ENCODE results near the gene TLE2. TPM values are rescaled to one million over a fixed set of nuclear protein-coding genes. Genes with fewer than 3 reads are reported as not detected.
"Not testable (repeated sequence)": the region's sequence is repeated elsewhere in the genome, so short reads cannot be mapped to it uniquely, and the experiment has no call there.

TLE2 gene
- total RNA-seq, 4 donors from 2014 or later, result 31.4 to 70.0 (median 47.5) TPM

DNA sequence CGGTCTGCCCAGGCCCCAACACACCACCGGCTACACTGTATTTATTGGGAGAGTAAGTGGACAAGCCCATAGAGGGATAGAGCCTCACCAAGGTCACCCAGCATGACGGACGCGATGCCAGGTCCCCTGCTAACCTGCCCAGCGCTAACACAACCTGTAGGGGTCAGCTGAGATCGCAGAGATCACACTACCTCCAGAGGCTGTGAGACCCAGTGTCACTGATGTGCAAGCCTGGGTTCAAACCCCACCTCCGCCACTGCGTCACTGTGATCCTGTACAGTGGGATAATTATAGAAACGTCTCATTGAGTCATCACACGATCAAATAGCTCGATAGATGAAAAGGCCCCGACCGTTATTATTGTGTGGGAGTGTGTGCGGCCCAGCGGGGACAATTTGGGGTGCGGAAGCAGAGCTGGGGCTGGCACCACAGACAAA lies 10.6 kb upstream of the TLE2 start:
- peaks cover 6 to 20% (median 19%) of the 10 kb centered on the region in 4 donors for H3K4me1 ChIP-seq
- intact Hi-C loops (cut with DNase I; ENCODE audit: low total_unique reads), result no loop called here

DNA sequence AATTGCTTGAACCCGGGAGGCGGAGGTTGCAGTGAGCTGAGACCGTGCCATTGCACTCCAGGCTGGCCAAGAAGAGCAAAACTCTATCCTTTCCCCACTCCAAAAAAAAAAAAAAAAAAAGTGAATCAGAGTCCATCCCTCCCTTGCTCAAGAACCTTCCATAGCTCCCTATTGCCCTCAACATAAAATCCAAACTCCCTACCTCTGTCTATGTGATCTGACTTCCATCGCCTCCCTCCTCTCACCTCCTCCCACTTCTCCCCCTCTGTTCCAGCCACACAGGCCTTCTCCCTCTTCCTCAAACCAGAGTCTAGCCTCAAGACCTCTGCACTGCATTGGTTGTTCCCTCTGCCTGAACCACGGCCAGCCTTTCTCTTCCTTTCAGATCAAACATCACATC lies 10.0 kb upstream of the TLE2 start:
- in situ Hi-C loops (cut with MboI; ENCODE audit: low pct_ligation_motif_present in 1 of 4, low pct_unique_long_range_greater_than_20kb in 1 of 4, low sequenced_read_pairs in 3 of 4) (loop anchor here in 1 of 4 donors (10.0 kb wide), 1 partner anchor 64 kb away; the partner anchor contains the start of gene TLE6), intact Hi-C loops (cut with DNase I; ENCODE audit: low total_unique reads) (no loop called here)
- DNase-seq, result no peak
- no peak overlapping the region for H3K27ac ChIP-seq
- no peaks in the 10 kb centered on the region for H3K36me3 ChIP-seq
- WGBS, 2 donors (ENCODE audit: low coverage in 1 of 2), result 79 to 100% methylated on average over 1 to 5 of the region's 5 CpGs
- peaks cover 5% of the 10 kb centered on the region for H3K27me3 ChIP-seq
- no peak overlapping the region for H3K4me3 ChIP-seq
- no peaks in the 10 kb centered on the region for H3K9me3 ChIP-seq
- H3K4me1 ChIP-seq, result peaks cover 10 to 26% (median 24%) of the 10 kb centered on the region in 4 donors
- TF ChIP-seq, protein P1, sequence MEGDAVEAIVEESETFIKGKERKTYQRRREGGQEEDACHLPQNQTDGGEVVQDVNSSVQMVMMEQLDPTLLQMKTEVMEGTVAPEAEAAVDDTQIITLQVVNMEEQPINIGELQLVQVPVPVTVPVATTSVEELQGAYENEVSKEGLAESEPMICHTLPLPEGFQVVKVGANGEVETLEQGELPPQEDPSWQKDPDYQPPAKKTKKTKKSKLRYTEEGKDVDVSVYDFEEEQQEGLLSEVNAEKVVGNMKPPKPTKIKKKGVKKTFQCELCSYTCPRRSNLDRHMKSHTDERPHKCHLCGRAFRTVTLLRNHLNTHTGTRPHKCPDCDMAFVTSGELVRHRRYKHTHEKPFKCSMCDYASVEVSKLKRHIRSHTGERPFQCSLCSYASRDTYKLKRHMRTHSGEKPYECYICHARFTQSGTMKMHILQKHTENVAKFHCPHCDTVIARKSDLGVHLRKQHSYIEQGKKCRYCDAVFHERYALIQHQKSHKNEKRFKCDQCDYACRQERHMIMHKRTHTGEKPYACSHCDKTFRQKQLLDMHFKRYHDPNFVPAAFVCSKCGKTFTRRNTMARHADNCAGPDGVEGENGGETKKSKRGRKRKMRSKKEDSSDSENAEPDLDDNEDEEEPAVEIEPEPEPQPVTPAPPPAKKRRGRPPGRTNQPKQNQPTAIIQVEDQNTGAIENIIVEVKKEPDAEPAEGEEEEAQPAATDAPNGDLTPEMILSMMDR (IDR thresholded peaks at IDR 0.05), result no peak
- TF ChIP-seq EP300 (IDR thresholded peaks at IDR 0.05; ENCODE audit: low read depth), result no peak
- TF ChIP-seq POLR2A (IDR thresholded peaks at IDR 0.05), result no peak
- TF ChIP-seq POLR2AphosphoS5 (IDR thresholded peaks at IDR 0.05), result no peak

More for the DNA sequence above, 10.6 kb upstream of the TLE2 start:
- H3K36me3 ChIP-seq, result no peaks in the 10 kb centered on the region
- no peaks in the 10 kb centered on the region for H3K9me3 ChIP-seq
- peaks cover 5% of the 10 kb centered on the region for H3K27me3 ChIP-seq
- 72 to 85% methylated on average over 4 to 17 of the region's 17 CpGs for WGBS, 2 donors (ENCODE audit: low coverage in 1 of 2)
- H3K27ac ChIP-seq, result no peak overlapping the region
- no peak for DNase-seq
- in situ Hi-C loops (cut with MboI; ENCODE audit: low pct_ligation_motif_present in 1 of 4, low pct_unique_long_range_greater_than_20kb in 1 of 4, low sequenced_read_pairs in 3 of 4), result loop anchor here in 1 of 4 donors (10.0 kb wide), 1 partner anchor 65 kb away; the partner anchor contains the start of gene TLE6
- no peak overlapping the region for H3K4me3 ChIP-seq
- TF ChIP-seq, protein P1 (IDR thresholded peaks at IDR 0.05), result no peak
- TF ChIP-seq POLR2AphosphoS5 (IDR thresholded peaks at IDR 0.05), result no peak
- no peak for TF ChIP-seq EP300 (IDR thresholded peaks at IDR 0.05; ENCODE audit: low read depth)
- TF ChIP-seq POLR2A (IDR thresholded peaks at IDR 0.05), result no peak

DNA sequence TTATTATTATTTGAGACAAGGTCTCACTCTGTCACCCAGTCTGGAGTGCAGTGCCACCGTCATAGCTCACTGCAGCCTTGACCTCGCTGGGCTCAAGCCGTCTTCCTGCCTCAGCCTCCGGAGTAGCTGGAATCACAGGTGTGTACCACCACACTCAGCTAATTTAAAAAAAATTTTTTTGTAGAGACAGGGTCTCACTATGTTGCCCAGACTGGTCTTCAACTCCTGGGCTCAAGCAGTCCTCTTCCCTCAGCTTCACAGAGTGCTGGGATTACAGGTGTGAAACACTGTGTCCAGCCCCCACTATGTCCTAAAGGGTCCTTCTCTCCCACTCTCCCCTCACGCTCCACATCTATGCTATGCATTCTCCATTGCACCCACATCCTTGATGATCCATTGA lies 9.1 kb upstream of the TLE2 start:
- Histone ChIP-seq H3K36me3 (no peaks in the 10 kb centered on the region), H3K9me3 (no peaks in the 10 kb centered on the region), H3K4me1 (peaks cover 11 to 29% (median 26%) of the 10 kb centered on the region in 4 donors), H3K4me3 (no peak overlapping the region), H3K27me3 (peaks cover 5% of the 10 kb centered on the region), H3K27ac (no peak overlapping the region)
- intact Hi-C loops (cut with DNase I; ENCODE audit: low total_unique reads), result no loop called here
- in situ Hi-C loops (cut with MboI; ENCODE audit: low pct_ligation_motif_present in 1 of 4, low pct_unique_long_range_greater_than_20kb in 1 of 4, low sequenced_read_pairs in 3 of 4), result loop anchor here in 1 of 4 donors (10.0 kb wide), 1 partner anchor 63 kb away; the partner anchor contains the start of gene TLE6
- TF ChIP-seq, protein P1 (IDR thresholded peaks at IDR 0.05), result no peak
- TF ChIP-seq POLR2AphosphoS5 (IDR thresholded peaks at IDR 0.05) (no peak), EP300 (IDR thresholded peaks at IDR 0.05; ENCODE audit: low read depth) (no peak), POLR2A (IDR thresholded peaks at IDR 0.05) (no peak)
- 80 to 83% methylated on average over 1 to 5 of the region's 5 CpGs for WGBS, 2 donors (ENCODE audit: low coverage in 1 of 2)
- no peak for DNase-seq

DNA sequence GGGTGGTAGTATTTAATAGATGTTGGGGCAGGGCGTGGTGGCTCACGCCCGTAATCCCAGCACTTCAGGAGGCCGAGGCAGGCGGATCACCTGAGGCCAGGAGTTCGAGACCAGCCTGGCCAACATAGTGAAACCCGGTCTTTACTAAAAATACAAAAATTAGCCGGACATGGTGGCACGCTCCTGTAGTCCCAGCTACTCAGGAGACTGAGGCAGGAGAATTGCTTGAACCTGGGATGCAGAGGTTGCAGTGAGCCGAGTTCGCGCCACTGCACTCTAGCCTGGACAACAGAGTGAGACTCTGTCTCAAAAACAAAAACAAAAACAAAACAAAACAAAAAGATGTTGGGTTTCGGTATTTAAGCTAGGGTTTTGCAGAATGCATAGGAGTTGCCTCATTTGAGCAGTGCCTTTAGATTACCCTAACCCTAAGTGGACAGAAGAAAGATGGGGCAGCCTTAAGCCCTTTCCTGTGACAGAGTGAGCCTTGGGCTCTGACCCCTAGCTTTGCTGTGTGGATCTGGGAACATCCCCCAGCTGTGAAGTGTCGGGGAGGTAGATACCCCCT lies 8.0 kb upstream of the TLE2 start:
- H3K36me3 ChIP-seq; H3K9me3 ChIP-seq; DNase-seq; intact Hi-C loops (cut with DNase I; ENCODE audit: low total_unique reads); H3K27me3 ChIP-seq: not testable (repeated sequence)
- Histone ChIP-seq H3K27ac (peak overlapping the region; percentile 92 to 96 (median 94)), H3K4me3 (peak overlapping the region in 1 of 4 donors; percentile 62), H3K4me1 (peaks cover 11 to 29% (median 22%) of the 10 kb centered on the region in 4 donors)
- WGBS, 2 donors (ENCODE audit: low coverage in 1 of 2), result 67 to 81% methylated on average over 6 to 14 of the region's 14 CpGs
- in situ Hi-C loops (cut with MboI; ENCODE audit: low pct_ligation_motif_present in 1 of 4, low pct_unique_long_range_greater_than_20kb in 1 of 4, low sequenced_read_pairs in 3 of 4), result loop anchor here in 1 of 4 donors (10.0 kb wide), 1 partner anchor 62 kb away; the partner anchor contains the start of gene TLE6

Data from transverse colon (tissue), 4 donors.